ENCODE data around the gene NFE2L2. TPM values are rescaled to one million over a fixed set of nuclear protein-coding genes. Genes with fewer than 3 reads are reported as not detected.
"Not testable (repeated sequence)": the region's sequence is repeated elsewhere in the genome, so short reads cannot be mapped to it uniquely, and the experiment has no call there.

The NFE2L2 gene
- total RNA-seq (100 to 1,000 TPM; 101 to 131 TPM), polyA plus RNA-seq (100 to 1,000 TPM in 1 of 2 donors, 10 to 100 TPM in 1; 83.4 to 103 TPM)
- long read RNA-seq, donor 1, transcript NFE2L2-202 (5 exons, 2,651 nt) = minor isoform, 30 of 224 reads
- long read RNA-seq, donor 1, transcript NFE2L2-201 (5 exons, 2,853 nt) = major isoform, 164 of 224 reads
- long read RNA-seq, donor 1, partial matches to known transcripts = 14 of 224 reads
- long read RNA-seq, donor 1, other reads (novel, unspliced or antisense) = 15 of 224 reads
- long read RNA-seq, donor 2, transcript NFE2L2-201 (5 exons, 2,853 nt) = major isoform, 53 of 79 reads
- long read RNA-seq, donor 2, transcript NFE2L2-202 (5 exons, 2,651 nt) = minor isoform, 9 of 79 reads
- long read RNA-seq, donor 2, partial matches to known transcripts = 4 of 79 reads
- long read RNA-seq, donor 2, other reads (novel, unspliced or antisense) = 9 of 79 reads

DNA sequence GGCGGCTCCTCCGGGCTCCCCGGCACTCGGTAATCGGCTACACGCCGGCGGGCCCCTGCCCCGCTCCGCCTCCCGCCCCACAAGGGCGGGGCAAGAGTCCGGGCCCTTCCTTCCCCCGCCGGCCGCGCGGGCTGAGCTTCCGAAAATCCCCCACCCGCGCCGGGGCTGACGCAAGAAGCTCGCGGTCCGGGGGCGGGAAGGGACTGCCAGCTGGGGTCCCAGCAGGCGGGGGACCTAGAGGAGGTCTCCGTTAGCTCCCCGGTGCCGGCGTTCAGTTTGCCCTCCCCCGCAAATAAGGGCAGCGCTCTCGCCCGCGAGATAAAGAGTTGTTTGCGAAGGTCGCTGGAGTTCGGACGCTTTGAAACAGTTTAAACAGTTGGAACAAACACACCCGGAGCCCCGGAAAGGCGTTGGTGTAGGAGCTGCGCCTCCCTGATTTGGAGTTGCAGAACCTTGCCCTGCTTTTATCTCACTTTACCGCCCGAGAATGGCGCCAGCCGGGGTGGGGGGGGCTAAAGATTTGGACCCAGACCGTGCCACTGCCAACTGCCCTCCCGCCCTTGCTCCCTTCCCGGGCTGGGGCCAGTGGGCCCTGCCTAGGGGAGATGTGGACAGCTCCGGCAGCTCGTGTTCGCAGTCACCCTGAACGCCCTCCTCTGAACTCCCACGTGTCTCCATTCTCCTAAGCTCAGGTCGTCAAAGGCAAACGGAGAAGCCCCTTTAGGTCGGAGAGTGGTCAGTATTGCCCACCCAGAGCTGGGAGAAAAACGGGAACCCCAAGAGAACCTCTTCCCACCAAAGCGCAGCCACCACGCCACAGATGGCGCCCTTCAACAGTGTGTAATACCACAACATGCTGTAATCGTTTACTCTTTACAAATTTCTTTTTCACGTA, at the start of gene NFE2L2:
Gene NFE2L2, minus strand, starts transcription at position 35 of the 895 bp plus-strand sequence. CDS start 151 bp downstream, outside the sequence.
- peak within 1 kb of the TSS; percentile 90 to 94 for H3K4me3 ChIP-seq (ENCODE audit: low read length in 2 of 2)
- H3K36me3 ChIP-seq (ENCODE audit: control insufficient read depth in 1 of 2, insufficient read depth in 2 of 2, low read length in 1 of 2) = no peaks in the 10 kb centered on the region
- no peaks in the 10 kb centered on the region for H3K9me3 ChIP-seq (ENCODE audit: control insufficient read depth, low read length)
- H3K27ac ChIP-seq (ENCODE audit: low read depth in 1 of 2, low read length in 2 of 2) = peak within 1 kb of the TSS; percentile 98 to 99
- DNase-seq = peak; percentile 96 to 98
- peak; percentile 92 for ATAC-seq (ENCODE audit: low FRiP score)
- H3K4me1 ChIP-seq (ENCODE audit: control insufficient read depth in 1 of 2, insufficient read depth in 2 of 2, low read length in 2 of 2) = no peaks in the 10 kb centered on the region
- H3K27me3 ChIP-seq (ENCODE audit: control insufficient read depth in 1 of 2, insufficient read depth in 2 of 2, low read length in 1 of 2) = no peaks in the 10 kb centered on the region
- intact Hi-C loops (cut with DNase I) = loop anchor here (1.0 to 10.0 kb wide), 5 partner anchors 30 to 100 kb away; partner anchors contain the start of gene HNRNPA3 (in 1 of the 2)
- 1% methylated on average over 44 to 66 of the region's 66 CpGs for WGBS, 2 donors

DNA sequence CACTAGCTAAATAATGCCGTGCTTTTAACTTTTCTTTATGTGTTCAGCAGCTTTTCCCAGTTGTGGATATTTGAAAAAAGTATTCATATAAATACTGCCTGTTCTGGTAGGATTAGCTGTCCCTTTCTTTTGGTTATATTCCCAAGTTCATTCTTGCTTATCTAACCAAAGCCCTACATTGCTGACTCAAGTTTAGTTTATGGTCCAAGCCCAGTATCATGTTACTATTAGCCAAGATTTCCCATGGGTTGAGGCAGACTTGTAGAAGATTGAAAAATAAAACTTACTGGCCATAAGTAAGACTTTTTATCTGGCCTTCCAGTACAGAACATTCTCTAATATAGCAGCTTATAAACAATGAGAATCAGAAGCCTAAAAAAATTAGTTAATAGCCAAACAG, 49.7 kb upstream of the NFE2L2 start:
- no peak overlapping the region for H3K4me3 ChIP-seq (ENCODE audit: low read length in 2 of 2)
- DNase-seq = no peak
- H3K36me3 ChIP-seq (ENCODE audit: control insufficient read depth in 1 of 2, insufficient read depth in 2 of 2, low read length in 1 of 2) = no peaks in the 10 kb centered on the region
- WGBS, 2 donors = 3 to 16% methylated on average over 1 of the region's 1 CpG
- peaks cover 2 to 3% of the 10 kb centered on the region in 2 donors for H3K4me1 ChIP-seq (ENCODE audit: control insufficient read depth in 1 of 2, insufficient read depth in 2 of 2, low read length in 2 of 2)
- peak; percentile 88 for ATAC-seq (ENCODE audit: low FRiP score)
- H3K27me3 ChIP-seq (ENCODE audit: control insufficient read depth in 1 of 2, insufficient read depth in 2 of 2, low read length in 1 of 2) = no peaks in the 10 kb centered on the region
- no peaks in the 10 kb centered on the region for H3K9me3 ChIP-seq (ENCODE audit: control insufficient read depth, low read length)
- intact Hi-C loops (cut with DNase I) = no loop called here
- no peak overlapping the region for H3K27ac ChIP-seq (ENCODE audit: low read depth in 1 of 2, low read length in 2 of 2)

DNA sequence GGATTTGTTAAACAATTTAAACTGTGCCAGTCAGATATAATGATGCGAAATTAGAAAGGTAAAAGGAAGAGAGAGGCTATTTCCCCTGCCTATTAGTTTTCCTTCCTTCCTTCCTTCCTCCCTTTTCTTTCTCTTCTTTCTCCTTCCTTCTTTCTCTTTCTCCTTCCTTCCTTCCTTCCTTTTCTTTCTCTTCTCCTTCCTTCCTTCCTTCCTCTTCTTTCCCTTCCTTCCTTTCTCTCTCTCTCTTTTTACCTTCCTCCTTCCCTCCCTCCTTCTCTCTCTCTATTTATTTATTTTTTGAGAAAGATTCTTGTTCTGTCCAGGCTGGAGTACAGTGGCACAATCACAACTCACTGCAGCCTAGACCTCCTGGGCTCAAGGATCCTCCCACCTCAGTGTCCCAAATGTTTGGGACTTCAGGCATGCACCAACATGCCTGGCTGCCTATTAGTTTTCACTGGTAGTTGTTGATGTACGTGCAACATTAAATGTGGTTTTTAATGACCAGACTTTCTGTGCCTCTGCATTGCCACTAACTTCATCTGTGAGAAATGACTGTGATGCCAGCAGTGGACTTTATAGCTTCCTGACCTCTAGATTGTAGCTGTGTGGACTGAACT, 48.7 kb upstream of the NFE2L2 start:
- whole genome bisulfite sequencing, 2 donors = 88 to 96% methylated on average over 2 of the region's 2 CpGs
- no peaks in the 10 kb centered on the region for H3K9me3 ChIP-seq (ENCODE audit: control insufficient read depth, low read length)
- peak overlapping the region in 1 of 2 donors; percentile 17 for H3K27ac ChIP-seq (ENCODE audit: low read depth in 1 of 2, low read length in 2 of 2)
- no peak overlapping the region for H3K4me3 ChIP-seq (ENCODE audit: low read length in 2 of 2)
- intact Hi-C loops (cut with DNase I) = no loop called here
- H3K36me3 ChIP-seq (ENCODE audit: control insufficient read depth in 1 of 2, insufficient read depth in 2 of 2, low read length in 1 of 2) = no peaks in the 10 kb centered on the region
- ATAC-seq (ENCODE audit: low FRiP score) (no peak), DNase-seq (no peak)
- peaks cover 2 to 3% of the 10 kb centered on the region in 2 donors for H3K4me1 ChIP-seq (ENCODE audit: control insufficient read depth in 1 of 2, insufficient read depth in 2 of 2, low read length in 2 of 2)
- H3K27me3 ChIP-seq (ENCODE audit: control insufficient read depth in 1 of 2, insufficient read depth in 2 of 2, low read length in 1 of 2) = no peaks in the 10 kb centered on the region

DNA sequence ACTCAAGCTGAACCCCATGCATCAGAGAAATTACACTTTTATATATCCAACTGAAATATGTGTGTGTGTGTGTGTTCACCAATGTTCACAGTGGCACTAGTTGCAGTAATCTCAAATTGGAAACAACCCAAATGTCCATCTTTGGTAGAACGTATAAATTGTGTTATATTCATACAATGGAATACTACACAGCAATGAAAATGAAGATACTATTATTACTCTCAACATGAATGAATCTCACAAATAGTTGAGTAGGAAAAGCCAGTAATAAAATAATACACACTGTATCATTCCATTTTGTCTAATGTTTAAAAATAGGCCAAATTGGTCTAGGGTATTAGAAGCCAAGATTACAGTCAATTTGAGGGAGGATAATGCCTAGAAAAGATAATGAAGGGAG, 48.0 kb upstream of the NFE2L2 start:
- Histone ChIP-seq H3K27me3 (ENCODE audit: control insufficient read depth in 1 of 2, insufficient read depth in 2 of 2, low read length in 1 of 2) (no peaks in the 10 kb centered on the region), H3K36me3 (ENCODE audit: control insufficient read depth in 1 of 2, insufficient read depth in 2 of 2, low read length in 1 of 2) (no peaks in the 10 kb centered on the region), H3K4me3 (ENCODE audit: low read length in 2 of 2) (no peak overlapping the region), H3K9me3 (ENCODE audit: control insufficient read depth, low read length) (no peaks in the 10 kb centered on the region), H3K4me1 (ENCODE audit: control insufficient read depth in 1 of 2, insufficient read depth in 2 of 2, low read length in 2 of 2) (peaks cover 2 to 3% of the 10 kb centered on the region in 2 donors), H3K27ac (ENCODE audit: low read depth in 1 of 2, low read length in 2 of 2) (no peak overlapping the region)
- WGBS, 2 donors = 80 to 85% methylated on average over 1 of the region's 1 CpG
- no peak for DNase-seq
- ATAC-seq (ENCODE audit: low FRiP score) = no peak
- intact Hi-C loops (cut with DNase I) = no loop called here

DNA sequence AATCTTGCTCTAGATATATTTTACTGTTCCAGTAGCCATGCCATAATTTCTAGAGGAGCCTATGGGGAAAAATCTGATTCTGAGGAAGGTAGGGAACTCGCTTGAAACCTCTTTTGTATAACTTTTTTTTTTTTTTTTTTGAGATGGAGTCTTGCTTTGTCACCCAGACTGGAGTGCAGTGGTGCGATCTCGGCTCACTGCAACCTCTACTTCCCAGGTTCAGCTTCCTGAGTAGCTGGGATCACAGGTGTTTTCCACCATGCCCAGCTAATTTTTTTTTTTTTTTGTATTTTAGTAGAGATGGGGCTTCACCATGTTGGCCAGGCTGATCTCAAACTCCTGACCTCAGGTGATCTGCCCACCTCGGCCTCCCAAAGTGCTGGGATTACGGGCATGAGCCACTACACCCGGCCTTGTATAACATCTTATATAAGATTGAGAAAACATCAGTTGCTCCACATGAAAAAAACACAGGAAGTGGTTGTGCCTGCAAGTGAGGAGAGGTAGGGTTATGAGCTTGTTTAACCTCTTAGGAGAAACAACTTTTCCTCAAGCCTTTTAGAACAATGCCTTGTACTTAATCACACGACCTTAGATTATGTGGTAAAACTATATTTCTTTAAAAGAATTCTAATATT, 45.3 kb upstream of the NFE2L2 start:
- 79 to 89% methylated on average over 7 of the region's 7 CpGs for WGBS, 2 donors
- H3K9me3 ChIP-seq (ENCODE audit: control insufficient read depth, low read length); DNase-seq; H3K27me3 ChIP-seq (ENCODE audit: control insufficient read depth in 1 of 2, insufficient read depth in 2 of 2, low read length in 1 of 2); H3K4me1 ChIP-seq (ENCODE audit: control insufficient read depth in 1 of 2, insufficient read depth in 2 of 2, low read length in 2 of 2); H3K4me3 ChIP-seq (ENCODE audit: low read length in 2 of 2); intact Hi-C loops (cut with DNase I); H3K27ac ChIP-seq (ENCODE audit: low read depth in 1 of 2, low read length in 2 of 2); H3K36me3 ChIP-seq (ENCODE audit: control insufficient read depth in 1 of 2, insufficient read depth in 2 of 2, low read length in 1 of 2); ATAC-seq (ENCODE audit: low FRiP score): not testable (repeated sequence)

DNA sequence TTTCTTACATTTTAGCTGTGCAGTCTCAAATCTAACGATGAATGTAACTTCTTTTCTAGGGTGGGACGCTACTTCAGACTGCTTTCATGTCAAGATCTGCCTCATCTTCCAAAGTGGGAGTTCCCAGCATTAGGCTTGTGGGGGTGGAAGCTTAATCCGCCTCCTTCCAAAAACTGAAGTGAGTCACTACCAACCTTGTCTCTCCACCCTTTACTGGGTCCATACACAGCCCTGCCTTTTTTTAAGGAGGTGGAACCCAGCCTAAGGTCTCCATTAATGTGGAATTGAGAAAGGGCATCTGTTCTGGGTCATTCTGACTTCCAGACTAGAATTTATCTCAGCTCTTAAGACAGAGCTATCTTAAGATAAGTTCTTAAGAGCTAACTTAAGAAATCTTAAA, 42.0 kb upstream of the NFE2L2 start:
- Histone ChIP-seq H3K27ac (ENCODE audit: low read depth in 1 of 2, low read length in 2 of 2) (no peak overlapping the region), H3K27me3 (ENCODE audit: control insufficient read depth in 1 of 2, insufficient read depth in 2 of 2, low read length in 1 of 2) (no peaks in the 10 kb centered on the region), H3K36me3 (ENCODE audit: control insufficient read depth in 1 of 2, insufficient read depth in 2 of 2, low read length in 1 of 2) (no peaks in the 10 kb centered on the region), H3K4me1 (ENCODE audit: control insufficient read depth in 1 of 2, insufficient read depth in 2 of 2, low read length in 2 of 2) (no peaks in the 10 kb centered on the region), H3K4me3 (ENCODE audit: low read length in 2 of 2) (no peak overlapping the region), H3K9me3 (ENCODE audit: control insufficient read depth, low read length) (no peaks in the 10 kb centered on the region)
- 91% methylated on average over 3 of the region's 3 CpGs for WGBS, 2 donors
- DNase-seq = no peak
- peak; percentile 50 for ATAC-seq (ENCODE audit: low FRiP score)
- intact Hi-C loops (cut with DNase I) = no loop called here

DNA sequence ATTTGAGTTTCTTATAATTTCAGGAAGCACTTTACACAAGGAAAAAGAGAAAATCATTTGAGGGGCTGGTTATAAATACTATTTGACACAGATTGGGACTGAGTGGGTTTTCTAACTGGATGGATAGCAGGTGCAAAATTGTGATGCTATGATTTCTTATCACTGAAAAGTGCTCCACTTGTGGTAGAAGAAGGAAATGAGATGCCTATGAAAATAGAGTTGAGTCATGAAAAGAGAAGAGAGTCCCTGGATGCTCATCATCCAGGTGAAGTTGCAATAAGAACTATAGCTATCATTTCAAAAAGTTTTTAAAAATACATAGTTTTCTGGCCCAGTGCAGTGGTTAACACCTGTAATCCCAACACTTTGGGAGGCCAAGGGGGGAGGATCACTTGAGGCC, 39.4 kb upstream of the NFE2L2 start:
- H3K27me3 ChIP-seq (ENCODE audit: control insufficient read depth in 1 of 2, insufficient read depth in 2 of 2, low read length in 1 of 2) = no peaks in the 10 kb centered on the region
- H3K9me3 ChIP-seq (ENCODE audit: control insufficient read depth, low read length) = no peaks in the 10 kb centered on the region
- H3K4me1 ChIP-seq (ENCODE audit: control insufficient read depth in 1 of 2, insufficient read depth in 2 of 2, low read length in 2 of 2) = no peaks in the 10 kb centered on the region
- ATAC-seq (ENCODE audit: low FRiP score) = no peak
- H3K27ac ChIP-seq (ENCODE audit: low read depth in 1 of 2, low read length in 2 of 2) = no peak overlapping the region
- intact Hi-C loops (cut with DNase I) = no loop called here
- H3K36me3 ChIP-seq (ENCODE audit: control insufficient read depth in 1 of 2, insufficient read depth in 2 of 2, low read length in 1 of 2) = no peaks in the 10 kb centered on the region
- no peak for DNase-seq
- no peak overlapping the region for H3K4me3 ChIP-seq (ENCODE audit: low read length in 2 of 2)

DNA sequence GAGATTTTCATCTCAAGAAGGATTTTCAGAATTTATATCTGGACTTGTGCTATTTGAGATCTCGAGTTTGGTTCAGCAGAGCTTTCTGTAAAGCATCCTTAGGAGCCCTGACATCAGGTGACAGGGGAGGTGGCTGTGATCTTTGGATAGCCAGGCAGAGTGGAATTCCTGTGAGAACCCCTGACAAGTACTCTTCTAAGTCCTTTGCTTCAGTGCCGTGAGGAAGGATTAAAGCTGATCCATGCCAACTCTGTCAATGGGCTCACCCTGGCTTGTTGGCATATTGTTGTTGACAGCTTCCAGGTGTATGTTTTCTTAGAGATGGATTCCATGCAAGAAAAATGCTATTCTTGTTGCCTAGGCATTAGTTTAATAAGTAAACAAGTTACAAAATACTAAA, 38.0 kb upstream of the NFE2L2 start:
- no peak for ATAC-seq (ENCODE audit: low FRiP score)
- Histone ChIP-seq H3K4me3 (ENCODE audit: low read length in 2 of 2) (no peak overlapping the region), H3K36me3 (ENCODE audit: control insufficient read depth in 1 of 2, insufficient read depth in 2 of 2, low read length in 1 of 2) (no peaks in the 10 kb centered on the region), H3K9me3 (ENCODE audit: control insufficient read depth, low read length) (no peaks in the 10 kb centered on the region), H3K27me3 (ENCODE audit: control insufficient read depth in 1 of 2, insufficient read depth in 2 of 2, low read length in 1 of 2) (no peaks in the 10 kb centered on the region), H3K27ac (ENCODE audit: low read depth in 1 of 2, low read length in 2 of 2) (no peak overlapping the region), H3K4me1 (ENCODE audit: control insufficient read depth in 1 of 2, insufficient read depth in 2 of 2, low read length in 2 of 2) (no peaks in the 10 kb centered on the region)
- 50 to 74% methylated on average over 2 of the region's 2 CpGs for WGBS, 2 donors
- intact Hi-C loops (cut with DNase I) = no loop called here
- DNase-seq = no peak

All from aorta (tissue), 5 donors.